ENCODE results near the gene ASIP. TPM values are rescaled to one million over a fixed set of nuclear protein-coding genes. Genes with fewer than 3 reads are reported as not detected.

Gene ASIP
- total and polyA plus RNA-seq, 2 of the 4 experiments (the other 2 are of a cell fraction) = not detected

- Histone ChIP-seq H3K4me3 (ENCODE audit: insufficient read depth, low read depth, low read length) (no peak overlapping the region), H4K91ac (ENCODE audit: insufficient read depth, low read depth, low read length) (no peak overlapping the region), H3K18ac (ENCODE audit: low read depth, low read length) (no peak overlapping the region), H3K4me1 (ENCODE audit: control insufficient read depth, insufficient read depth, low read length) (no peaks in the 10 kb centered on the region), H3K9me1 (ENCODE audit: insufficient read depth, low read length) (no peaks in the 10 kb centered on the region), H2BK20ac (ENCODE audit: low read depth, low read length) (no peak overlapping the region), H3K23ac (ENCODE audit: low read depth, low read length) (no peak overlapping the region), H3K14ac (replicated peaks; ENCODE audit: low read depth, low read length) (no peak overlapping the region), H4K8ac (ENCODE audit: low read depth in 2 of 2, low read length in 2 of 2) (no peak overlapping the region), H2AK5ac (ENCODE audit: low read depth, low read length) (no peak overlapping the region), H2BK5ac (ENCODE audit: low read depth, low read length, poor library complexity, severe bottlenecking) (no peak overlapping the region), H3K9ac (ENCODE audit: low read depth, low read length) (no peak overlapping the region), H3K27ac (ENCODE audit: insufficient read depth, low read length) (no peak overlapping the region), H3K4ac (ENCODE audit: low read depth, low read length) (no peak overlapping the region), H3K36me3 (ENCODE audit: control insufficient read depth, insufficient read depth, low read length) (no peaks in the 10 kb centered on the region), H3K56ac (ENCODE audit: extremely low read depth, insufficient read depth, low read length) (no peak overlapping the region), H2AFZ (replicated peaks; ENCODE audit: low read length, poor library complexity) (no peak overlapping the region), H3K4me2 (ENCODE audit: low read depth, low read length) (no peak overlapping the region), H2BK15ac (ENCODE audit: low read depth, low read length) (no peak overlapping the region), H4K20me1 (ENCODE audit: insufficient read depth, low read length) (no peaks in the 10 kb centered on the region), H2AK9ac (replicated peaks; ENCODE audit: low read depth, low read length, poor library complexity) (no peak overlapping the region), H2BK120ac (ENCODE audit: low read depth, low read length) (no peak overlapping the region), H3K9me3 (ENCODE audit: control insufficient read depth, insufficient read depth, low read length) (peaks cover 6% of the 10 kb centered on the region), H4K5ac (ENCODE audit: low read depth, low read length) (no peak overlapping the region), H3K79me1 (ENCODE audit: low read depth in 1 of 2, low read length in 2 of 2) (no peaks in the 10 kb centered on the region), H3K27me3 (ENCODE audit: control insufficient read depth, insufficient read depth, low read length) (peaks cover 9% of the 10 kb centered on the region)
- in situ Hi-C loops (cut with MboI; ENCODE audit: low sequenced_read_pairs) (no loop called here), dilution Hi-C loops (cut with HindIII; ENCODE audit: low sequenced_read_pairs, unreplicated experiment) (no loop called here), intact Hi-C loops (cut with micrococcal nuclease) (no loop called here)
- TF ChIP-seq RCOR1 (IDR thresholded peaks at IDR 0.05; ENCODE audit: insufficient replicate concordance, low read length) (no peak), MAFK (IDR thresholded peaks at IDR 0.05; ENCODE audit: low read depth, low read length) (peak; percentile 77)
- BruUV-seq (replicated peaks) = no TSS peak
- ATAC-seq (ENCODE audit: low read depth) (no peak), DNase-seq (no peak)
- WGBS, 2 experiments (ENCODE audit: extremely low coverage in 2 of 2, insufficient read length in 1 of 2) = no CpG with 5 or more reads among the region's 3 CpGs
- CTCF ChIA-PET = no interaction called here
- POLR2A ChIA-PET (ENCODE audit: unreplicated experiment) = no interaction called here
Observed at GRCh38 chr20:34232494-34233087, 8.6 kb upstream of the ASIP start.
